ENCODE results near the gene ATG4D.
A peak's percentile ranks its signal among the peaks of the same experiment; 100 is the strongest.
"Not testable (repeated sequence)": the region's sequence is repeated elsewhere in the genome, so short reads cannot be mapped to it uniquely, and the experiment has no call there.

Gene ATG4D

GRCh38 chr19:10565028-10565566, 21.4 kb downstream of the ATG4D start:
- peak overlapping the region; percentile 88 to 94 for H3K4me3 ChIP-seq (ENCODE audit: low read depth in 1 of 2, low read length in 2 of 2)
- H3K9ac ChIP-seq (ENCODE audit: low read depth in 1 of 2, low read length in 2 of 2): peak overlapping the region; percentile 75 to 81
- H3K9me3 ChIP-seq (ENCODE audit: control insufficient read depth in 1 of 2, low read length in 2 of 2): no peaks in the 10 kb centered on the region
- peak overlapping the region; percentile 75 for H3K27ac ChIP-seq (ENCODE audit: low read depth, low read length)
- peaks cover 2 to 12% of the 10 kb centered on the region in 2 donors for H3K36me3 ChIP-seq (ENCODE audit: control insufficient read depth in 1 of 2, insufficient read depth in 2 of 2, low read length in 2 of 2)
- no peaks in the 10 kb centered on the region for H3K27me3 ChIP-seq (ENCODE audit: control insufficient read depth in 1 of 2, insufficient read depth in 2 of 2, low read length in 2 of 2)
- peaks cover 29 to 38% of the 10 kb centered on the region in 2 donors for H3K4me1 ChIP-seq (ENCODE audit: control insufficient read depth in 1 of 2, insufficient read depth in 2 of 2, low read length in 2 of 2)

- Histone ChIP-seq H3K27me3 (ENCODE audit: control insufficient read depth in 1 of 2, insufficient read depth in 2 of 2, low read length in 2 of 2) (no peaks in the 10 kb centered on the region), H3K9ac (ENCODE audit: low read depth in 1 of 2, low read length in 2 of 2) (peak within 1 kb of the TSS; percentile 75 to 81), H3K36me3 (ENCODE audit: control insufficient read depth in 1 of 2, insufficient read depth in 2 of 2, low read length in 2 of 2) (peaks cover 0 to 5% of the 10 kb centered on the region in 2 donors), H3K27ac (ENCODE audit: low read depth, low read length) (peak within 1 kb of the TSS; percentile 75), H3K4me3 (ENCODE audit: low read depth in 1 of 2, low read length in 2 of 2) (peak within 1 kb of the TSS; percentile 88 to 94), H3K9me3 (ENCODE audit: control insufficient read depth in 1 of 2, low read length in 2 of 2) (no peaks in the 10 kb centered on the region), H3K4me1 (ENCODE audit: control insufficient read depth in 1 of 2, insufficient read depth in 2 of 2, low read length in 2 of 2) (peaks cover 29 to 38% of the 10 kb centered on the region in 2 donors)
These were observed 22.1 kb downstream of the ATG4D start, which contains the start of gene KRI1 for GRCh38 chr19:10565567-10566407. Gene KRI1, minus strand, starts transcription at chr19:10566010. Its CDS starts 11 bp downstream, at chr19:10565999.

GRCh38 chr19:10566408-10566657, 22.6 kb downstream of the ATG4D start:
- no peaks in the 10 kb centered on the region for H3K9me3 ChIP-seq (ENCODE audit: control insufficient read depth in 1 of 2, low read length in 2 of 2)
- peak overlapping the region; percentile 26 to 45 for H3K9ac ChIP-seq (ENCODE audit: low read depth in 1 of 2, low read length in 2 of 2)
- H3K4me1 ChIP-seq (ENCODE audit: control insufficient read depth in 1 of 2, insufficient read depth in 2 of 2, low read length in 2 of 2): peaks cover 29 to 38% of the 10 kb centered on the region in 2 donors
- peak overlapping the region; percentile 55 to 62 for H3K4me3 ChIP-seq (ENCODE audit: low read depth in 1 of 2, low read length in 2 of 2)
- H3K27me3 ChIP-seq (ENCODE audit: control insufficient read depth in 1 of 2, insufficient read depth in 2 of 2, low read length in 2 of 2): no peaks in the 10 kb centered on the region
- peak overlapping the region; percentile 66 for H3K27ac ChIP-seq (ENCODE audit: low read depth, low read length)
- H3K36me3 ChIP-seq (ENCODE audit: control insufficient read depth in 1 of 2, insufficient read depth in 2 of 2, low read length in 2 of 2): peaks cover 0 to 2% of the 10 kb centered on the region in 2 donors

GRCh38 chr19:10566658-10567410, 23.1 kb downstream of the ATG4D start:
- H3K27ac ChIP-seq (ENCODE audit: low read depth, low read length): peak overlapping the region; percentile 3
- H3K27me3 ChIP-seq (ENCODE audit: control insufficient read depth in 1 of 2, insufficient read depth in 2 of 2, low read length in 2 of 2): no peaks in the 10 kb centered on the region
- H3K36me3 ChIP-seq (ENCODE audit: control insufficient read depth in 1 of 2, insufficient read depth in 2 of 2, low read length in 2 of 2): peaks cover 0 to 2% of the 10 kb centered on the region in 2 donors
- H3K4me3 ChIP-seq (ENCODE audit: low read depth in 1 of 2, low read length in 2 of 2): peak overlapping the region; percentile 55 to 62
- no peaks in the 10 kb centered on the region for H3K9me3 ChIP-seq (ENCODE audit: control insufficient read depth in 1 of 2, low read length in 2 of 2)
- H3K4me1 ChIP-seq (ENCODE audit: control insufficient read depth in 1 of 2, insufficient read depth in 2 of 2, low read length in 2 of 2): peaks cover 29 to 38% of the 10 kb centered on the region in 2 donors
- H3K9ac ChIP-seq (ENCODE audit: low read depth in 1 of 2, low read length in 2 of 2): peak overlapping the region; percentile 26 to 45

- peak overlapping the region; percentile 70 to 82 for H3K4me3 ChIP-seq (ENCODE audit: low read depth in 1 of 2, low read length in 2 of 2)
- H3K9ac ChIP-seq (ENCODE audit: low read depth in 1 of 2, low read length in 2 of 2): peak overlapping the region; percentile 65 to 76
- H3K36me3 ChIP-seq (ENCODE audit: control insufficient read depth in 1 of 2, insufficient read depth in 2 of 2, low read length in 2 of 2): no peaks in the 10 kb centered on the region
- peaks cover 29 to 40% of the 10 kb centered on the region in 2 donors for H3K4me1 ChIP-seq (ENCODE audit: control insufficient read depth in 1 of 2, insufficient read depth in 2 of 2, low read length in 2 of 2)
- H3K27me3 ChIP-seq (ENCODE audit: control insufficient read depth in 1 of 2, insufficient read depth in 2 of 2, low read length in 2 of 2): no peaks in the 10 kb centered on the region
- no peak overlapping the region for H3K27ac ChIP-seq (ENCODE audit: low read depth, low read length)
- no peaks in the 10 kb centered on the region for H3K9me3 ChIP-seq (ENCODE audit: control insufficient read depth in 1 of 2, low read length in 2 of 2)
These were observed 24.0 kb downstream of the ATG4D start for GRCh38 chr19:10567656-10568055.

- H3K36me3 ChIP-seq (ENCODE audit: control insufficient read depth in 1 of 2, insufficient read depth in 2 of 2, low read length in 2 of 2): no peaks in the 10 kb centered on the region
- H3K27ac ChIP-seq (ENCODE audit: low read depth, low read length): peak overlapping the region; percentile 51
- H3K27me3 ChIP-seq (ENCODE audit: control insufficient read depth in 1 of 2, insufficient read depth in 2 of 2, low read length in 2 of 2): no peaks in the 10 kb centered on the region
- H3K9ac ChIP-seq (ENCODE audit: low read depth in 1 of 2, low read length in 2 of 2): peak overlapping the region; percentile 65 to 76
- H3K9me3 ChIP-seq (ENCODE audit: control insufficient read depth in 1 of 2, low read length in 2 of 2): no peaks in the 10 kb centered on the region
- H3K4me1 ChIP-seq (ENCODE audit: control insufficient read depth in 1 of 2, insufficient read depth in 2 of 2, low read length in 2 of 2): peaks cover 29 to 40% of the 10 kb centered on the region in 2 donors
- H3K4me3 ChIP-seq (ENCODE audit: low read depth in 1 of 2, low read length in 2 of 2): peak overlapping the region; percentile 70 to 82
These were observed 24.5 kb downstream of the ATG4D start for GRCh38 chr19:10568062-10568825.

GRCh38 chr19:10568826-10569651, 25.3 kb downstream of the ATG4D start, which contains the start of gene CDKN2D:
Gene CDKN2D, minus strand, starts transcription at chr19:10568979. Its CDS starts 326 bp downstream, at chr19:10568653.
- Histone ChIP-seq H3K4me1 (ENCODE audit: control insufficient read depth in 1 of 2, insufficient read depth in 2 of 2, low read length in 2 of 2) (peaks cover 29 to 40% of the 10 kb centered on the region in 2 donors), H3K4me3 (ENCODE audit: low read depth in 1 of 2, low read length in 2 of 2) (peak within 1 kb of the TSS; percentile 70 to 82), H3K27ac (ENCODE audit: low read depth, low read length) (peak within 1 kb of the TSS; percentile 51), H3K9ac (ENCODE audit: low read depth in 1 of 2, low read length in 2 of 2) (peak within 1 kb of the TSS; percentile 65 to 76), H3K9me3 (ENCODE audit: control insufficient read depth in 1 of 2, low read length in 2 of 2) (no peaks in the 10 kb centered on the region), H3K36me3 (ENCODE audit: control insufficient read depth in 1 of 2, insufficient read depth in 2 of 2, low read length in 2 of 2) (no peaks in the 10 kb centered on the region), H3K27me3 (ENCODE audit: control insufficient read depth in 1 of 2, insufficient read depth in 2 of 2, low read length in 2 of 2) (no peaks in the 10 kb centered on the region)

GRCh38 chr19:10573793-10574192, 30.1 kb downstream of the ATG4D start:
- not testable (repeated sequence) for H3K36me3 ChIP-seq (ENCODE audit: control insufficient read depth in 1 of 2, insufficient read depth in 2 of 2, low read length in 2 of 2)

GRCh38 chr19:10574462-10574861, 30.8 kb downstream of the ATG4D start:
- Histone ChIP-seq H3K9me3 (ENCODE audit: control insufficient read depth in 1 of 2, low read length in 2 of 2) (no peaks in the 10 kb centered on the region), H3K27me3 (ENCODE audit: control insufficient read depth in 1 of 2, insufficient read depth in 2 of 2, low read length in 2 of 2) (no peaks in the 10 kb centered on the region), H3K4me1 (ENCODE audit: control insufficient read depth in 1 of 2, insufficient read depth in 2 of 2, low read length in 2 of 2) (peaks cover 0 to 4% of the 10 kb centered on the region in 2 donors), H3K27ac (ENCODE audit: low read depth, low read length) (no peak overlapping the region), H3K36me3 (ENCODE audit: control insufficient read depth in 1 of 2, insufficient read depth in 2 of 2, low read length in 2 of 2) (peaks cover 0 to 5% of the 10 kb centered on the region in 2 donors), H3K9ac (ENCODE audit: low read depth in 1 of 2, low read length in 2 of 2) (no peak overlapping the region), H3K4me3 (ENCODE audit: low read depth in 1 of 2, low read length in 2 of 2) (no peak overlapping the region)

More at GRCh38 chr19:10573793-10574192, 30.1 kb downstream of the ATG4D start:
- H3K4me1 ChIP-seq (ENCODE audit: control insufficient read depth in 1 of 2, insufficient read depth in 2 of 2, low read length in 2 of 2); H3K9ac ChIP-seq (ENCODE audit: low read depth in 1 of 2, low read length in 2 of 2); H3K27me3 ChIP-seq (ENCODE audit: control insufficient read depth in 1 of 2, insufficient read depth in 2 of 2, low read length in 2 of 2); H3K4me3 ChIP-seq (ENCODE audit: low read depth in 1 of 2, low read length in 2 of 2); H3K27ac ChIP-seq (ENCODE audit: low read depth, low read length); H3K9me3 ChIP-seq (ENCODE audit: control insufficient read depth in 1 of 2, low read length in 2 of 2): not testable (repeated sequence)

Data from duodenal mucosa (tissue), 2 donors.